HepG2 (cell line): ENCODE measurements around the gene YIPF2. TPM values are rescaled to one million over a fixed set of nuclear protein-coding genes. Genes with fewer than 3 reads are reported as not detected.

ENCODE experiments used
- ATAC-seq: fragments of 200-7000 bp; cut with Tn5 transposase; 3 replicates; pipeline ENCODE4 v1.9.1; 2020; ENCODE audit warnings: mild to moderate bottlenecking, moderate library complexity
- BruUV-seq: library from RNA; stranded (reverse); fragments of 400-500 nt; replicated peaks from 2 replicates; lab custom pipeline; 2021; lab: Mats Ljungman, UMichigan
- CTCF ChIA-PET: fragments of 300-600 bp; formaldehyde crosslinking; extraction: SDS; loops from one replicate; lab custom pipeline; 2021; ENCODE audit warnings: low total read pairs, inconsistent platforms, low intra/inter-chr PET ratio; lab: Yijun Ruan, JAX
- POLR2A ChIA-PET: fragments of 350-600 bp; sonication (Branson Sonifier 250); formaldehyde crosslinking; loops from one replicate; lab custom pipeline; 2020; ENCODE audit warnings: antibody characterized with exemption, inconsistent platforms; lab: Yijun Ruan, JAX
- DNase-seq: peaks from one replicate; pipeline ENCODE4 v3.0.0-alpha.2; 2015; ENCODE audit warnings: low spot score
- FAIRE-seq: peaks from 3 replicates; lab custom pipeline; 2011; peaks lifted over from hg19 to GRCh38; lab: Jason Lieb, UNC
- H2AFZ ChIP-seq: one replicate; pipeline ENCODE4 v1.6.1; 2011; ENCODE audit warnings: low read length, inconsistent platforms
- H3K27ac ChIP-seq: fragments of 300-600 bp; 3 replicates; pipeline ENCODE4 v1.8.0; 2011; ENCODE audit warnings: mixed run types, mild to moderate bottlenecking, mixed read lengths, low read length, inconsistent platforms; ENCODE audit not compliant: insufficient read depth; ENCODE audit errors: extremely low read length
- H3K27me3 ChIP-seq, 2 experiments: fragments of 200-600 bp in 1 of 2; 2 replicates in 1 of 2; 3 replicates in 1 of 2; pipeline versions ENCODE4 v1.6.0 to v1.8.0; 2011; ENCODE audit warnings: low read length in 2 of 2, mild to moderate bottlenecking in 2 of 2, moderate library complexity in 2 of 2, inconsistent platforms in 1 of 2; ENCODE audit not compliant: insufficient read depth in 2 of 2, control insufficient read depth in 1 of 2
- H3K36me3 ChIP-seq, 2 experiments: fragments of 200-600 bp in 1 of 2; replicated peaks in 1 of 2; 2 replicates in 1 of 2; 3 replicates in 1 of 2; pipeline versions ENCODE4 v1.5.1 to v1.8.0; 2011; ENCODE audit warnings: low read length in 2 of 2, inconsistent platforms in 1 of 2; ENCODE audit not compliant: insufficient read depth in 2 of 2, control insufficient read depth in 1 of 2
- H3K4me1 ChIP-seq: 2 replicates; pipeline ENCODE4 v1.5.1; 2012; ENCODE audit warnings: low read length, inconsistent platforms; ENCODE audit not compliant: insufficient read depth
- H3K4me2 ChIP-seq: 2 replicates; pipeline ENCODE4 v1.6.0; 2011; ENCODE audit warnings: low read depth, low read length, inconsistent platforms
- H3K4me3 ChIP-seq, 3 experiments: fragments of 200-600 bp in 1 of 3; sonication (generic), shearing (Covaris generic) in 1 of 3; replicated peaks in 1 of 3; 2 replicates each; pipeline ENCODE4 v1.5.1; 2011 to 2016; ENCODE audit warnings: low read length in 3 of 3, inconsistent platforms in 2 of 3, low read depth in 2 of 3, mild to moderate bottlenecking in 2 of 3, control low read depth in 1 of 3, mixed read lengths in 1 of 3; ENCODE audit not compliant: insufficient read depth in 1 of 3
- H3K79me2 ChIP-seq: one replicate; pipeline ENCODE4 v1.6.1; 2011; ENCODE audit warnings: low read length, inconsistent platforms; ENCODE audit not compliant: insufficient read depth
- H3K9ac ChIP-seq: 2 replicates; pipeline ENCODE4 v1.6.0; 2011; ENCODE audit warnings: mild to moderate bottlenecking, low read depth, low read length, inconsistent platforms; ENCODE audit not compliant: insufficient read depth
- H3K9me3 ChIP-seq: 2 replicates; pipeline ENCODE4 v1.5.1; 2012; ENCODE audit warnings: mild to moderate bottlenecking, low read length
- H4K20me1 ChIP-seq: 2 replicates; pipeline ENCODE4 v1.6.0; 2011; ENCODE audit warnings: inconsistent platforms, mild to moderate bottlenecking, low read length, moderate library complexity; ENCODE audit not compliant: insufficient read depth
- ZNF564 ChIP-seq: sonication (generic); formaldehyde crosslinking; IDR thresholded peaks from 2 replicates; pipeline ENCODE4 v1.8.1; 2023; ENCODE audit warnings: mild to moderate bottlenecking, missing genetic modification reagents
- WGBS: methylation state at CpG from one replicate; pipeline ENCODE4 v1.1.6; 2017; ENCODE audit warnings: low lambda C conversion rate; 5-methylcytosine and 5-hydroxymethylcytosine counted together
- in situ Hi-C: cut with HindIII; loops from 2 replicates; pipeline ENCODE4 v1.10.0; 2017; ENCODE audit warnings: low pct_unique_long_range_greater_than_20kb; ENCODE audit not compliant: extremely low pct_ligation_motif_present
- intact Hi-C: fragments of 100-400 bp; cut with micrococcal nuclease; formaldehyde crosslinking; loops from one replicate; pipeline ENCODE4 v1.10.0; 2022; ENCODE audit not compliant: unreplicated experiment
- polyA plus RNA-seq, 8 experiments: library from polyadenylated mRNA; depleted of rRNA in 3 of 8; stranded (reverse) in 7 of 8; unstranded in 1 of 8; fragments of >200 nt; fragmentation: Illumina TruSeq in 4 of 8; extraction: Trizol in 4 of 8; gene quantifications; 2 replicates each; pipeline versions ENCODE4 v1.2.1 to v1.2.3, GENCODE V29; 2011 to 2016; ENCODE audit warnings: low read depth in 4 of 8, missing spikeins in 1 of 8, mixed read lengths in 1 of 8; ENCODE audit not compliant: insufficient read depth in 1 of 8
- total RNA-seq, 5 experiments: library from RNA; depleted of rRNA; stranded (reverse); fragments of >200 nt; fragmentation: Illumina TruSeq; extraction: Trizol; gene quantifications; 2 replicates each; pipeline ENCODE4 v1.2.3, GENCODE V29; 2016; ENCODE audit warnings: low read depth in 1 of 5
- TF ChIP-seq, protein P1 (sequence below): sonication (generic); formaldehyde crosslinking; IDR thresholded peaks from 2 replicates; pipeline ENCODE4 v1.5.1; 2020; ENCODE audit warnings: mild to moderate bottlenecking, missing genetic modification reagents, moderate library complexity

The YIPF2 gene
- total and polyA plus RNA-seq, 2 of the 13 experiments (the other 11 are each of a cell fraction or from before 2014, with no cell fraction given), result 37.3 to 53.2 TPM

DNA sequence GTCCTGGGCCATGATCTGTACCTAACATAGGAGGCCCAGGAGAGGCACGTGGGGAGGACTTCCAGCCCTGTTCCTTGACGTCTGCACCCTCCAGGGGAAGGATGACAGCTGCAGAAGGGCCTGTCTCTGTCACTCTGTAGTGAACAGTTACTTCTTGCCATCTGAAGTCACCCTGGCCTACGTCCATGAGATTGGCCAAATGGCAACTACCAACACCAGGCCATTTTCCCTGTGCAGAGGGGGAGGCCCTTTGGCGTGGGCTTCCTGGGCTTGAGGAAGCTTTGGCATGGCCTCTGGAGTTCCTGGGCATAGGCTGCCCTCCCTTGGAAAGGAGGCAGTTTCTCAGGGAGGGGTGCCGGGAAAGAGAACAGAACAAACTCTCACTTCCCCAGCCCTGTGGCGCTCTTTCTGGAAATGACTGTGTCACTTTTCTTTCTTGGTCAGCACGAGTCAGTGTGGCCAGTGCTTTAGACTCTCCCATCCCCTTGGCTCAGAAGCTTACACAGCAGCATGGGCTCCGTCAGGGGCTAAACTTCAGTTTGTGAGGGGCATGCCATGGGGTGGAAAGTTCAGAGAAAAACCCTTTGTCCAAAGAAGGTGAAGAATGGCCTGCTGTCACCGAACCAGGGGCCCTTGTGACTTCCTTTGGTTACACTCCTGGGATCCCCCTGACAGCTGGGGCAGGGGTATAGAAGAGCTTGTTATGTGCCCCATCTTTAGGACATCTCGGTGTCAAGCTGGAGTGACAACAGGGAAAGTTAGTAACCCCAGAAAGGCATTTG, 51.8 kb downstream of the YIPF2 start:
- in situ Hi-C loops (no loop called here), intact Hi-C loops (loop anchor here (10.0 kb wide), 1 partner anchor 48 kb away; the partner anchor contains the start of genes TIMM29 and YIPF2)
- no peak for ATAC-seq
- no peak for FAIRE-seq
- BruUV-seq, result no TSS peak
- H3K4me3 ChIP-seq, result no peak overlapping the region
- TF ChIP-seq ZNF564 (CRISPR knock-in tag), result no peak
- TF ChIP-seq, protein P1, sequence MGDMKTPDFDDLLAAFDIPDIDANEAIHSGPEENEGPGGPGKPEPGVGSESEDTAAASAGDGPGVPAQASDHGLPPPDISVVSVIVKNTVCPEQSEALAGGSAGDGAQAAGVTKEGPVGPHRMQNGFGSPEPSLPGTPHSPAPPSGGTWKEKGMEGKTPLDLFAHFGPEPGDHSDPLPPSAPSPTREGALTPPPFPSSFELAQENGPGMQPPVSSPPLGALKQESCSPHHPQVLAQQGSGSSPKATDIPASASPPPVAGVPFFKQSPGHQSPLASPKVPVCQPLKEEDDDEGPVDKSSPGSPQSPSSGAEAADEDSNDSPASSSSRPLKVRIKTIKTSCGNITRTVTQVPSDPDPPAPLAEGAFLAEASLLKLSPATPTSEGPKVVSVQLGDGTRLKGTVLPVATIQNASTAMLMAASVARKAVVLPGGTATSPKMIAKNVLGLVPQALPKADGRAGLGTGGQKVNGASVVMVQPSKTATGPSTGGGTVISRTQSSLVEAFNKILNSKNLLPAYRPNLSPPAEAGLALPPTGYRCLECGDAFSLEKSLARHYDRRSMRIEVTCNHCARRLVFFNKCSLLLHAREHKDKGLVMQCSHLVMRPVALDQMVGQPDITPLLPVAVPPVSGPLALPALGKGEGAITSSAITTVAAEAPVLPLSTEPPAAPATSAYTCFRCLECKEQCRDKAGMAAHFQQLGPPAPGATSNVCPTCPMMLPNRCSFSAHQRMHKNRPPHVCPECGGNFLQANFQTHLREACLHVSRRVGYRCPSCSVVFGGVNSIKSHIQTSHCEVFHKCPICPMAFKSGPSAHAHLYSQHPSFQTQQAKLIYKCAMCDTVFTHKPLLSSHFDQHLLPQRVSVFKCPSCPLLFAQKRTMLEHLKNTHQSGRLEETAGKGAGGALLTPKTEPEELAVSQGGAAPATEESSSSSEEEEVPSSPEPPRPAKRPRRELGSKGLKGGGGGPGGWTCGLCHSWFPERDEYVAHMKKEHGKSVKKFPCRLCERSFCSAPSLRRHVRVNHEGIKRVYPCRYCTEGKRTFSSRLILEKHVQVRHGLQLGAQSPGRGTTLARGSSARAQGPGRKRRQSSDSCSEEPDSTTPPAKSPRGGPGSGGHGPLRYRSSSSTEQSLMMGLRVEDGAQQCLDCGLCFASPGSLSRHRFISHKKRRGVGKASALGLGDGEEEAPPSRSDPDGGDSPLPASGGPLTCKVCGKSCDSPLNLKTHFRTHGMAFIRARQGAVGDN, result peak; percentile 27; the same call in 1 of the 2 replicates
- TF ChIP-seq, all 625 proteins: peak for 1
- Histone ChIP-seq H3K36me3 (peaks cover 0 to 6% of the 10 kb centered on the region in 2 experiments; a peak in 2 of 5 replicates), H3K27me3 (no peaks in the 10 kb centered on the region), H4K20me1 (no peaks in the 10 kb centered on the region), H3K27ac (peak overlapping the region; percentile 39), H3K4me1 (peaks cover 83% of the 10 kb centered on the region), H2AFZ (no peak overlapping the region), H3K9me3 (no peaks in the 10 kb centered on the region), H3K79me2 (peaks cover 82% of the 10 kb centered on the region), H3K4me2 (no peak overlapping the region; the same call in 1 of the 2 replicates), H3K9ac (no peak overlapping the region)
- ChIA-PET POLR2A (interaction anchor here (1.2 kb wide), 1 partner anchor 41 kb away, joined by 4 read pairs; the partner anchor contains the start of gene TMED1), CTCF (no interaction called here)
- DNase-seq, result no peak
- 94% methylated on average over 8 of the region's 10 CpGs for WGBS
